Endothelial cell of umbilical vein (primary cell): Measurements from ENCODE around the gene SSBP3. TPM values are rescaled to one million over a fixed set of nuclear protein-coding genes. Genes with fewer than 3 reads are reported as not detected.

ENCODE experiments used
- BruUV-seq: library from RNA; stranded (reverse); fragments of 400-500 nt; replicated peaks from 2 replicates; lab custom pipeline; 2021; lab: Mats Ljungman, UMichigan
- CTCF ChIA-PET: fragments of 300-600, 350-600 bp; sonication (Branson Sonifier 250); formaldehyde crosslinking; loops from one replicate; lab custom pipeline; 2021; ENCODE audit warnings: antibody characterized with exemption, inconsistent platforms; lab: Charles Lee
- POLR2A ChIA-PET: fragments of 300-600, 350-600 bp; sonication (Branson Sonifier 250); formaldehyde crosslinking; loops from one replicate; lab custom pipeline; 2021; ENCODE audit warnings: antibody characterized with exemption, inconsistent platforms; lab: Charles Lee
- DNase-seq: peaks from one replicate; pipeline ENCODE4 v3.0.0-alpha.2; 2011; ENCODE audit warnings: low read depth, low spot score
- FAIRE-seq: peaks from 2 replicates; lab custom pipeline; 2011; peaks lifted over from hg19 to GRCh38; lab: Jason Lieb, UNC
- H2AFZ ChIP-seq: 2 replicates; pipeline ENCODE4 v1.6.0; 2012; ENCODE audit warnings: low read depth, low read length, control low read depth, inconsistent platforms
- H3K27ac ChIP-seq: 2 replicates; pipeline ENCODE4 v1.5.1; 2011; ENCODE audit warnings: low read depth, mild to moderate bottlenecking, control low read depth, low read length, moderate library complexity; ENCODE audit not compliant: insufficient read depth
- H3K27me3 ChIP-seq, 2 experiments: 2 replicates each; pipeline versions ENCODE4 v1.6.0 to v1.6.1; 2011; ENCODE audit warnings: low read length in 2 of 2, mixed read lengths in 1 of 2; ENCODE audit not compliant: control insufficient read depth in 2 of 2, insufficient read depth in 2 of 2
- H3K36me3 ChIP-seq, 2 experiments: 2 replicates in 1 of 2; 3 replicates in 1 of 2; pipeline ENCODE4 v1.5.1; 2011; ENCODE audit warnings: low read length in 2 of 2, mild to moderate bottlenecking in 1 of 2, moderate library complexity in 1 of 2; ENCODE audit not compliant: control insufficient read depth in 2 of 2, insufficient read depth in 2 of 2; ENCODE audit errors: extremely low read depth in 1 of 2
- H3K4me1 ChIP-seq: 3 replicates; pipeline ENCODE4 v1.5.1; 2011; ENCODE audit warnings: mild to moderate bottlenecking, low read length; ENCODE audit not compliant: control insufficient read depth, insufficient read depth; ENCODE audit errors: extremely low read depth
- H3K4me2 ChIP-seq: 2 replicates; pipeline ENCODE4 v1.6.1; 2011; ENCODE audit warnings: low read length, control low read depth, mixed read lengths; ENCODE audit not compliant: insufficient read depth
- H3K4me3 ChIP-seq, 3 experiments: fragments of 200-600 bp in 1 of 3; sonication (generic), shearing (Covaris generic) in 1 of 3; replicated peaks in 1 of 3; 2 replicates each; pipeline ENCODE4 v1.5.1; 2011 to 2016; ENCODE audit warnings: control low read depth in 3 of 3, low read length in 3 of 3, mild to moderate bottlenecking in 2 of 3, inconsistent platforms in 1 of 3, low read depth in 1 of 3, moderate library complexity in 1 of 3; ENCODE audit not compliant: insufficient read depth in 1 of 3
- H3K79me2 ChIP-seq: 2 replicates; pipeline ENCODE4 v1.6.0; 2012; ENCODE audit warnings: low read length, inconsistent platforms; ENCODE audit not compliant: control insufficient read depth, insufficient read depth
- H3K9ac ChIP-seq: replicated peaks from 2 replicates; pipeline ENCODE3; 2011; ENCODE audit warnings: low read length, control low read depth; ENCODE audit not compliant: insufficient read depth; ENCODE audit errors: extremely low read depth
- H3K9me1 ChIP-seq: replicated peaks from 3 replicates; pipeline ENCODE4 v1.6.0; 2011; ENCODE audit warnings: mild to moderate bottlenecking, low read length; ENCODE audit not compliant: control insufficient read depth, insufficient read depth; ENCODE audit errors: extremely low read depth
- H3K9me3 ChIP-seq: replicated peaks from 2 replicates; pipeline ENCODE4 v1.5.1; 2012; ENCODE audit warnings: low read length, inconsistent platforms; ENCODE audit not compliant: control insufficient read depth, insufficient read depth
- H4K20me1 ChIP-seq: replicated peaks from 2 replicates; pipeline ENCODE3; 2011; ENCODE audit warnings: mild to moderate bottlenecking, low read length; ENCODE audit not compliant: control insufficient read depth, insufficient read depth; ENCODE audit errors: extremely low read depth
- CTCF ChIP-seq, 2 donors: IDR thresholded peaks; 1 replicate in 1 of 2; 2 replicates in 1 of 2; pipeline ENCODE4 v1.5.1; 2011; ENCODE audit warnings: low read length in 2 of 2, mild to moderate bottlenecking in 2 of 2, moderate library complexity in 2 of 2, control low read depth in 1 of 2, inconsistent platforms in 1 of 2, low read depth in 1 of 2; ENCODE audit not compliant: insufficient read depth in 1 of 2; ENCODE audit errors: extremely low read depth in 1 of 2
- FOS ChIP-seq: IDR thresholded peaks from 2 replicates; pipeline ENCODE4 v1.6.1; 2011; ENCODE audit warnings: mild to moderate bottlenecking, low read length, moderate library complexity, borderline replicate concordance; ENCODE audit not compliant: insufficient read depth
- GATA2 ChIP-seq: IDR thresholded peaks from 2 replicates; pipeline ENCODE4 v1.7.0; 2011; ENCODE audit warnings: low read depth, mild to moderate bottlenecking, moderate library complexity, mixed read lengths, low read length; ENCODE audit not compliant: insufficient read length, insufficient read depth
- JUN ChIP-seq: IDR thresholded peaks from 2 replicates; pipeline ENCODE4 v1.6.1; 2011; ENCODE audit warnings: borderline replicate concordance, low read depth; ENCODE audit not compliant: insufficient read length, insufficient read depth
- MYC ChIP-seq: IDR thresholded peaks from one replicate; pipeline ENCODE4 v1.6.1; 2011; ENCODE audit warnings: mild to moderate bottlenecking, low read depth, low read length
- dilution Hi-C: fragments of 300-500 bp; cut with MboI; formaldehyde crosslinking; loops from one replicate; pipeline ENCODE4 v1.15.0; 2019; ENCODE audit warnings: low sequenced_read_pairs; ENCODE audit not compliant: extremely low pct_ligation_motif_present
- intact Hi-C: fragments of 100-400 bp; cut with micrococcal nuclease; formaldehyde crosslinking; loops from one replicate; pipeline ENCODE4 v1.10.0; 2022
- polyA plus RNA-seq, 4 experiments: library from polyadenylated mRNA; depleted of rRNA in 3 of 4; stranded (reverse) in 3 of 4; unstranded in 1 of 4; fragments of >200 nt; gene quantifications; 2 replicates each; pipeline versions ENCODE4 v1.2.1 to v1.2.3, GENCODE V29; 2011 to 2012; ENCODE audit warnings: missing spikeins in 1 of 4
- total RNA-seq: library from RNA; stranded (reverse); gene quantifications from 2 replicates; pipeline ENCODE4 v1.2.3, GENCODE V29; 2021

SSBP3 gene
- total and polyA plus RNA-seq, 2 donors (not counting 3 experiments of a cell fraction or from before 2014, with no cell fraction given), result 44.9 to 59.4 TPM

GRCh38 chr1:54178296-54179070 is 227.7 kb downstream of the SSBP3 start:
- no peaks in the 10 kb centered on the region for H3K27me3 ChIP-seq
- dilution Hi-C loops, result no loop called here
- BruUV-seq, result no TSS peak
- TF ChIP-seq FOS (no peak), JUN (no peak), CTCF (IDR thresholded peaks at IDR 0.05; ENCODE audit: extremely low read depth in 1 of 2, insufficient read depth in 1 of 2, low read depth in 1 of 2, low read length in 2 of 2) (no peak), GATA2 (no peak), MYC (no peak)
- CTCF ChIA-PET, result interaction anchor here (1.2 kb wide), 1 partner anchor 57 kb away, joined by 3 read pairs; no protein-coding TSS in a partner anchor
- POLR2A ChIA-PET, result no interaction called here
- H3K9me1 ChIP-seq, result no peaks in the 10 kb centered on the region
- intact Hi-C loops, result no loop called here
- H3K9ac ChIP-seq, result no peak overlapping the region
- no peak for DNase-seq
- peaks cover 10% of the 10 kb centered on the region for H3K4me1 ChIP-seq
- no peaks in the 10 kb centered on the region for H3K9me3 ChIP-seq
- FAIRE-seq, result no peak
- H4K20me1 ChIP-seq, result no peaks in the 10 kb centered on the region
- H3K4me3 ChIP-seq, result no peak overlapping the region
- no peak overlapping the region for H3K4me2 ChIP-seq
- H3K79me2 ChIP-seq, result no peaks in the 10 kb centered on the region
- no peak overlapping the region for H3K27ac ChIP-seq
- H3K36me3 ChIP-seq, result no peaks in the 10 kb centered on the region
- H2AFZ ChIP-seq, result no peak overlapping the region
